PFSK-1 (cell line): Measurements from ENCODE around the gene KCNJ9.

ENCODE experiments used
- FOXP2 ChIP-seq: optimal IDR thresholded peaks from 2 replicates; pipeline ENCODE3; 2011; ENCODE audit warnings: borderline replicate concordance, control low read depth, inconsistent platforms; ENCODE audit not compliant: insufficient read depth; ENCODE audit errors: extremely low read length, extremely low read depth
- POLR2AphosphoS5 ChIP-seq: IDR thresholded peaks from 2 replicates; pipeline ENCODE4 v1.6.1; 2012; ENCODE audit warnings: low read depth, mild to moderate bottlenecking, control low read depth, low read length, moderate library complexity
- REST ChIP-seq, 2 experiments: IDR thresholded peaks; 2 replicates each; pipeline versions ENCODE4 v1.6.1 to v1.8.0; 2011 to 2012; ENCODE audit warnings: low read depth in 2 of 2, low read length in 2 of 2, control low read depth in 1 of 2, inconsistent platforms in 1 of 2, mild to moderate bottlenecking in 1 of 2, moderate library complexity in 1 of 2; ENCODE audit not compliant: insufficient read depth in 1 of 2
- SIN3A ChIP-seq: IDR thresholded peaks from 2 replicates; pipeline ENCODE4 v1.6.1; 2012; ENCODE audit warnings: mild to moderate bottlenecking, low read length, moderate library complexity, borderline replicate concordance; ENCODE audit not compliant: insufficient read depth
- TAF1 ChIP-seq: IDR thresholded peaks from 2 replicates; pipeline ENCODE4 v1.6.1; 2012; ENCODE audit warnings: low read length, control low read depth, borderline replicate concordance; ENCODE audit not compliant: insufficient read depth

GRCh38 chr1:160061369-160062229, 19.7 kb upstream of the KCNJ9 start:
- TF ChIP-seq FOXP2: no peak
- no peak for TF ChIP-seq TAF1
- no peak for TF ChIP-seq POLR2AphosphoS5
- TF ChIP-seq SIN3A: no peak
- no peak for TF ChIP-seq REST (IDR thresholded peaks at IDR 0.05; ENCODE audit: insufficient read depth in 1 of 2, low read depth in 2 of 2, low read length in 2 of 2)
